Ishikawa (cell line): Measurements from ENCODE around the gene RAPGEF5.

Source experiments
- CEBPB ChIP-seq: IDR thresholded peaks from 2 replicates; pipeline ENCODE4 v1.6.1; 2012
- CREB1 ChIP-seq: IDR thresholded peaks from 2 replicates; pipeline ENCODE4 v1.6.1; 2012; ENCODE audit warnings: low read depth
- EGR1 ChIP-seq: IDR thresholded peaks from 2 replicates; pipeline ENCODE4 v1.6.1; 2012
- EP300 ChIP-seq: IDR thresholded peaks from 2 replicates; pipeline ENCODE4 v1.6.1; 2012; ENCODE audit warnings: borderline replicate concordance
- FOXM1 ChIP-seq: IDR thresholded peaks from 2 replicates; pipeline ENCODE4 v1.6.1; 2012; ENCODE audit warnings: low read depth, borderline replicate concordance
- NFIC ChIP-seq: IDR thresholded peaks from 2 replicates; pipeline ENCODE4 v1.6.1; 2012
- RAD21 ChIP-seq: IDR thresholded peaks from 2 replicates; pipeline ENCODE4 v1.6.1; 2012; ENCODE audit warnings: low read depth
- TAF1 ChIP-seq: IDR thresholded peaks from 2 replicates; pipeline ENCODE4 v1.6.1; 2012; ENCODE audit warnings: low read depth, mild to moderate bottlenecking
- TCF12 ChIP-seq: IDR thresholded peaks from 2 replicates; pipeline ENCODE4 v1.6.1; 2012; ENCODE audit warnings: low read depth
- TEAD4 ChIP-seq: IDR thresholded peaks from 2 replicates; pipeline ENCODE4 v1.6.1; 2012
- YY1 ChIP-seq: IDR thresholded peaks from 2 replicates; pipeline ENCODE4 v1.6.1; 2012; ENCODE audit warnings: low read depth
- ZBTB7A ChIP-seq: IDR thresholded peaks from 2 replicates; pipeline ENCODE4 v1.6.1; 2012; ENCODE audit warnings: low read depth
- TF ChIP-seq, protein P1 (sequence below): IDR thresholded peaks from 2 replicates; pipeline ENCODE4 v1.6.1; 2012
- TF ChIP-seq, protein P2 (sequence below): IDR thresholded peaks from 2 replicates; pipeline ENCODE4 v1.6.1; 2012
- TF ChIP-seq, protein P3 (sequence below): IDR thresholded peaks from 2 replicates; pipeline ENCODE4 v1.6.1; 2012; ENCODE audit warnings: low read depth, mild to moderate bottlenecking

Gene RAPGEF5

DNA sequence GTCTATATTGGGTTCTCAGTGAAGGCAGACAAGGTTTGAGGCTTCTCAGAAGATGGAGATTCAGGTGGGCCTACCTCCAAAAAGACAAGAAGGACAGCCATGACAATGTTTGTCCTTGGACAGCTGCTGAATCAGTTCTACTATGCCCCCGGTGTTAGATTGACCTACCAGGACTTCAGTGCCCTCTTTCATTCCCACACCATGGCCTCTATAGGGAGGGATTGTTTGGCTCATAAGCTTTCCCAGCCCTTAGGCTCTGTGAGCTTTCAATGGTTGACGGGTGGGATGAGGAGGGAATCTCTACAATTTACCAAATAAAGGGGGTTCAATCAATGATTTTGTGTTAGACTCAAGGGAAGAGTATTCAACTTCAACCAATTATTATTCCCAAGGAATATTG lies 23.4 kb upstream of the RAPGEF5 start:
- TF ChIP-seq NFIC (no peak), ZBTB7A (no peak), TAF1 (no peak), TEAD4 (no peak), YY1 (no peak), CEBPB (no peak), FOXM1 (no peak), TCF12 (no peak), CREB1 (no peak), EGR1 (no peak), RAD21 (no peak), EP300 (no peak)
- TF ChIP-seq, protein P1, sequence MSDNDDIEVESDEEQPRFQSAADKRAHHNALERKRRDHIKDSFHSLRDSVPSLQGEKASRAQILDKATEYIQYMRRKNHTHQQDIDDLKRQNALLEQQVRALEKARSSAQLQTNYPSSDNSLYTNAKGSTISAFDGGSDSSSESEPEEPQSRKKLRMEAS, result no peak
- TF ChIP-seq, protein P2, sequence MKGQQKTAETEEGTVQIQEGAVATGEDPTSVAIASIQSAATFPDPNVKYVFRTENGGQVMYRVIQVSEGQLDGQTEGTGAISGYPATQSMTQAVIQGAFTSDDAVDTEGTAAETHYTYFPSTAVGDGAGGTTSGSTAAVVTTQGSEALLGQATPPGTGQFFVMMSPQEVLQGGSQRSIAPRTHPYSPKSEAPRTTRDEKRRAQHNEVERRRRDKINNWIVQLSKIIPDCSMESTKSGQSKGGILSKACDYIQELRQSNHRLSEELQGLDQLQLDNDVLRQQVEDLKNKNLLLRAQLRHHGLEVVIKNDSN, result no peak
- TF ChIP-seq, protein P3, sequence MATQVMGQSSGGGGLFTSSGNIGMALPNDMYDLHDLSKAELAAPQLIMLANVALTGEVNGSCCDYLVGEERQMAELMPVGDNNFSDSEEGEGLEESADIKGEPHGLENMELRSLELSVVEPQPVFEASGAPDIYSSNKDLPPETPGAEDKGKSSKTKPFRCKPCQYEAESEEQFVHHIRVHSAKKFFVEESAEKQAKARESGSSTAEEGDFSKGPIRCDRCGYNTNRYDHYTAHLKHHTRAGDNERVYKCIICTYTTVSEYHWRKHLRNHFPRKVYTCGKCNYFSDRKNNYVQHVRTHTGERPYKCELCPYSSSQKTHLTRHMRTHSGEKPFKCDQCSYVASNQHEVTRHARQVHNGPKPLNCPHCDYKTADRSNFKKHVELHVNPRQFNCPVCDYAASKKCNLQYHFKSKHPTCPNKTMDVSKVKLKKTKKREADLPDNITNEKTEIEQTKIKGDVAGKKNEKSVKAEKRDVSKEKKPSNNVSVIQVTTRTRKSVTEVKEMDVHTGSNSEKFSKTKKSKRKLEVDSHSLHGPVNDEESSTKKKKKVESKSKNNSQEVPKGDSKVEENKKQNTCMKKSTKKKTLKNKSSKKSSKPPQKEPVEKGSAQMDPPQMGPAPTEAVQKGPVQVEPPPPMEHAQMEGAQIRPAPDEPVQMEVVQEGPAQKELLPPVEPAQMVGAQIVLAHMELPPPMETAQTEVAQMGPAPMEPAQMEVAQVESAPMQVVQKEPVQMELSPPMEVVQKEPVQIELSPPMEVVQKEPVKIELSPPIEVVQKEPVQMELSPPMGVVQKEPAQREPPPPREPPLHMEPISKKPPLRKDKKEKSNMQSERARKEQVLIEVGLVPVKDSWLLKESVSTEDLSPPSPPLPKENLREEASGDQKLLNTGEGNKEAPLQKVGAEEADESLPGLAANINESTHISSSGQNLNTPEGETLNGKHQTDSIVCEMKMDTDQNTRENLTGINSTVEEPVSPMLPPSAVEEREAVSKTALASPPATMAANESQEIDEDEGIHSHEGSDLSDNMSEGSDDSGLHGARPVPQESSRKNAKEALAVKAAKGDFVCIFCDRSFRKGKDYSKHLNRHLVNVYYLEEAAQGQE, result no peak

DNA sequence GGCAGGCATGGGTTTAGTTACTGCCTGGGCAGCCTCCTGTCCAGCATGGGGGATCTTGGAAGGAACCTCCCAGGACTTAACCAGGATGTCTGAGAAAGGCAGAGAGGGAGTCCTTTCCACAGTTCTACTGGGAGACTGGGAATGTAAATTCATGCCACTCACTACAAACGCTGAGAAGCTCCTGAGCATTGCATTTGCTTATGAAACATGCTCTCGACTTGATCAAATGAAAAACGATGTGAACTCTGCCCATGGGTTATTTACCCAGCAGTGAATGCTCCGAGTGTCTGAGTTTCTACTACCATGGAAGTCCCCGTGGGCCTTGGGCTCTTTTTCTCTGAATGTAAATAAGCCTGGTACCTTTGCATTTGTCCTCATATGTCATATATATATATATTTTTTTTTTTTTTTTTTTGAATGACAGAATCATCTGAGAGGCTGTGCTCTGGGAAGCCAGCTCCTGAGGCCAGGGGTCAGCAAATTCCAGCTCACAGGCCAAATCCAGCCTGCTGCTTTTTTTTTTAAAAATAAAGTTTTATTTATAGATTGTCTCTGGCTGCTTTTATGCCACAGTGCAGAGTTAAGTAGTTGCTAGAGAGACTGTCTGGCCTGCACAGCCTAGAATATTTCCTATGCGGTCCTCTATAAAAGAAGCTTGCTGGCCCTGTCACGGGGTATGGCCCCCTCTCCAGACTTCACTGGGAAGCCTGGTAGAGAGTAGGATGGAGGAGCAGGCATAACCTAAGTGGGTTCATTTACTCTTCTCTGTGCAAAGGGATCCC lies 21.4 kb upstream of the RAPGEF5 start:
- no peak for TF ChIP-seq TEAD4

DNA sequence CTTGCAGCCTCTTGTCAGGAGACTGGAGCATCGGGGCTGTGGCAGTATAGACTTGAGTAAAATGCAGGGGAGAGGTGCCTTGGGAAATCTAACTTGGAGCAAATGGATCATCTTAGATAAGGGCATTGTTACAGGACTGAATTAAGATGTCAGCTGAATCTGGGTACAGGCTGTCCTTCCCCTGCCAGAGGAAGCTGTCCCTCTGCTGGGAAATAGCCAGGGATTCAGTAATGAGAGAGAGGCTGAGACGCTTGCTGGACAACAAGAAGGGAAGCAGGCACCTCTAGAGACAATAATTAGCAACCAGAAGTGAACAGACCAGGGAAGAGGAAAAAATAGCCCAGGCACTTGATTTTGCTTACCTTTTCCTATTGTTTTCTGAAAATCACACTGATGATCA lies 20.7 kb upstream of the RAPGEF5 start:
- TF ChIP-seq CREB1, result no peak

DNA sequence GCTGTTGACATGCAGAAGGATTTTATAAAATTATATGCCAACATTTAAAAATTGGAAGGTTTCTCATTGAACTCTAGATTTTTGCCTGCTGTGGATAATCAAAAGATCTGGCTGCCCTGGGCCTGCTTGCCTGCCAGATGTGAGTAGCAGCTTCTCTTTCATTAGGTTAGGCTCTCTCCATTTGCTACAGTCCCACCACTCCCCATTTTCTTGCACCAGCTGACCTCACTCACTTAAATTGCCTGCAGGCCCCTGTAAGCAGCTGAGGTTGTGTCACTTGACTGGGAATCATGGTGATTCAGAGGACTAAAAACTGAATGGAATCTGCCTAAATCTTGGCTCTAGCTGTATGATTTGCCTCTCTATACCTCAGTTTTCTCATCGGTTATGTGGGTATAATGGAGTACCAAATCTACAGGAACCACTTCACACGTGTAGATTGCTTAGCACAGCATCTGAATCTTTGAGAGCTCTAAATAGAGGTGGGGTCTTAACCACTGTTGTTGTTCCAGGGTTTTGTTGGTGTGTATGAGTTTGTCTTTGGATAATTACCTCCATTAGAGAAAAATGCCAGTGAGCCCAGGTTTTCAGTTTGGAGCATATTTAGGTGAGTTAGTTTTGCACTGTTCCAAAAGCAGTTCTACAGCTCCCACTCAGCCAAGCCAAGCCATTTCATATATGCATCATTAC lies 18.6 kb upstream of the RAPGEF5 start:
- no peak for TF ChIP-seq CREB1
- TF ChIP-seq RAD21, result no peak
- TF ChIP-seq, protein P3, result no peak
- TF ChIP-seq TEAD4, result no peak
- TF ChIP-seq, protein P1, result no peak
- no peak for TF ChIP-seq YY1
- TF ChIP-seq ZBTB7A, result no peak
- no peak for TF ChIP-seq TAF1
- no peak for TF ChIP-seq NFIC
- no peak for TF ChIP-seq EP300
- no peak for TF ChIP-seq FOXM1
- TF ChIP-seq, protein P2, result no peak
- no peak for TF ChIP-seq EGR1
- TF ChIP-seq TCF12, result no peak
- no peak for TF ChIP-seq CEBPB

DNA sequence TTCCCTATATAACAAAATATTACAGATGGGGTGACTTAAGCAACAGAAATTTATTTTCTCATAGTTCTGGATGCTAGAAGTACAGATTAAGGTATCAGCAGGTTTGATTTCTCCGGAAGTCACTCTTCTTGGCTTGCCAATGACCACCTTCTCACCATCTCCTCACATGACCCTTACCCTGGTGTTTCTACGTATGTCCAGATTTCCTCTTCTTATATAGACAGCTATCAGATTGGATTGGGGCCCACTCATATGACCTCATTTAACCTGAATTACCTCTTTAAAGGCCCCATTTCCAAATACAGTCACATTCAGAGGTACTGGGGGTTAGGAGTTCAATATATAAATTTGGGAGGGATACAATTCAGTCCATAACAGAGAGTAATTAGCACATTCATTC lies 17.0 kb upstream of the RAPGEF5 start:
- TF ChIP-seq ZBTB7A, result no peak
- TF ChIP-seq, protein P2, result no peak

DNA sequence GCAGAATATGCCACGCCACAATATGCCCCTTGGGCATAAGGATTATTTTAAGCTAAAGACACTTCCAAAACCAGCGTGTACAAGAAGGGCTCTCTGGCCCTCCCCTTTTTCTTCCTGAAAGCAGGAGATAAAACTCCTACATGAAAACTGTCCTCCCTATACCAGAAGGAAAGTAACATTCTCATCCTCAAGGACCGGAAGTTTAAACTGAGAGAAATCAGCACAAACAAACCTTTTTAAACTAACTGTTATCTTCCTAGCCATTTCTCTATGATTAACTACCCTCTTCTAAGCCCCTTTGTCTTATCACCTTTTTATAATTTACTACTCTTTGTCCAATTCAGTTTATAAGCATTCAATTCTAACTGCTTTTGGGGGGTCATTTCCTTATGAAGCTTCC lies 16.4 kb upstream of the RAPGEF5 start:
- TF ChIP-seq ZBTB7A, result no peak
